Gastrocnemius medialis (tissue), 4 donors: ENCODE data around the gene UROC1. TPM values are rescaled to one million over a fixed set of nuclear protein-coding genes. Genes with fewer than 3 reads are reported as not detected.

ENCODE experiments used
- ATAC-seq, 2 donors: fragments of 150-250 bp; one replicate each; pipeline ENCODE4 v1.9.1; 2016
- DNase-seq, 2 donors: peaks; one replicate each; pipeline ENCODE4 v3.0.0-alpha.2; 2019
- H3K27ac ChIP-seq, 4 donors: fragments of 200-600 bp; sonication (generic); 1 replicate in 1 of 4; 2 replicates in 3 of 4; pipeline ENCODE4 v1.5.1; 2016 to 2018; ENCODE audit warnings: mild to moderate bottlenecking in 2 of 4, moderate library complexity in 1 of 4
- H3K27me3 ChIP-seq, 3 donors: fragments of 200-600 bp; sonication (generic) in 2 of 3; 1 replicate in 1 of 3; 2 replicates in 2 of 3; pipeline versions ENCODE4 v1.5.1 to v1.6.0; 2016 to 2019; ENCODE audit warnings: mild to moderate bottlenecking in 1 of 3, moderate library complexity in 1 of 3
- H3K36me3 ChIP-seq, 2 donors: fragments of 200-600 bp; sonication (generic) in 1 of 2; one replicate each; pipeline ENCODE4 v1.5.1; 2017 to 2018
- H3K4me1 ChIP-seq, 2 donors: fragments of 200-600 bp; sonication (generic) in 1 of 2; one replicate each; pipeline ENCODE4 v1.5.1; 2016 to 2017; ENCODE audit warnings: mild to moderate bottlenecking in 2 of 2
- H3K4me3 ChIP-seq, 4 donors: fragments of 200-600 bp; sonication (generic) in 3 of 4; 1 replicate in 1 of 4; 2 replicates in 3 of 4; pipeline ENCODE4 v1.5.1; 2016 to 2019; ENCODE audit warnings: mild to moderate bottlenecking in 2 of 4
- H3K9me3 ChIP-seq, 3 donors: fragments of 200-600 bp; sonication (generic) in 2 of 3; 1 replicate in 1 of 3; 2 replicates in 2 of 3; pipeline ENCODE4 v1.5.1; 2016 to 2019
- CTCF ChIP-seq, 5 experiments: fragments of 450-650 bp in 3 of 5; fragments of 200-600 bp in 2 of 5; sonication (generic) in 2 of 5; IDR thresholded peaks in 4 of 5; conservative IDR thresholded peaks in 1 of 5; 1 replicate in 4 of 5; 2 replicates in 1 of 5; pipeline ENCODE4 v1.5.1; 2016 to 2019; ENCODE audit warnings: antibody characterized with exemption in 5 of 5, mild to moderate bottlenecking in 3 of 5, moderate library complexity in 3 of 5
- POLR2A ChIP-seq, 2 donors: fragments of 450-650 bp; IDR thresholded peaks; one replicate each; pipeline ENCODE4 v1.6.1; 2017; ENCODE audit warnings: antibody characterized with exemption in 2 of 2, mild to moderate bottlenecking in 2 of 2, moderate library complexity in 2 of 2
- in situ Hi-C, 4 donors: fragments of 200-750 bp; cut with MboI; loops; one replicate each; pipeline versions ENCODE4 v1.15.0 to v1.8.0; 2017; ENCODE audit warnings: low sequenced_read_pairs in 4 of 4
- intact Hi-C: fragments of 100-400 bp; cut with DNase I; formaldehyde crosslinking; loops from one replicate; pipeline ENCODE4 v1.15.1; 2023; ENCODE audit warnings: low total_unique reads
- total RNA-seq, 4 donors: library from RNA; depleted of rRNA; stranded (reverse); fragments of >200 nt; gene quantifications; one replicate each; pipeline versions ENCODE4 v1.1.0 to v1.2.3, GENCODE V29; 2016

Gene UROC1
- total RNA-seq, 4 donors from 2014 or later, result 0.07 to 0.36 TPM; not detected in 2

- ATAC-seq (no peak), DNase-seq (no peak)
- in situ Hi-C loops (no loop called here), intact Hi-C loops (no loop called here)
- H3K9me3 ChIP-seq, result no peaks in the 10 kb centered on the region
- no peak overlapping the region for H3K27ac ChIP-seq
- H3K36me3 ChIP-seq, result peaks cover 0 to 42% of the 10 kb centered on the region in 2 donors
- H3K4me3 ChIP-seq, result no peak overlapping the region
- TF ChIP-seq POLR2A (IDR thresholded peaks at IDR 0.05), result no peak
- TF ChIP-seq CTCF (IDR thresholded peaks at IDR 0.05 in 4 of 5, conservative IDR thresholded peaks at IDR 0.05 in 1 of 5), result no peak
- H3K27me3 ChIP-seq, result no peaks in the 10 kb centered on the region
- H3K4me1 ChIP-seq, result peaks cover 0 to 24% of the 10 kb centered on the region in 2 donors
These were observed 78.8 kb downstream of the UROC1 start for GRCh38 chr3:126438746-126439145.

- intact Hi-C loops, result no loop called here
- peaks cover 2 to 29% of the 10 kb centered on the region in 2 donors for H3K4me1 ChIP-seq
- in situ Hi-C loops, result no loop called here
- no peak for TF ChIP-seq CTCF (IDR thresholded peaks at IDR 0.05 in 4 of 5, conservative IDR thresholded peaks at IDR 0.05 in 1 of 5)
- no peak for TF ChIP-seq POLR2A (IDR thresholded peaks at IDR 0.05)
- DNase-seq (no peak), ATAC-seq (no peak)
- peaks cover 0 to 42% of the 10 kb centered on the region in 2 donors for H3K36me3 ChIP-seq
- no peak overlapping the region for H3K4me3 ChIP-seq
- H3K27me3 ChIP-seq, result no peaks in the 10 kb centered on the region
- no peaks in the 10 kb centered on the region for H3K9me3 ChIP-seq
- H3K27ac ChIP-seq, result peak overlapping the region in 1 of 4 donors; percentile 61
These were observed 79.4 kb downstream of the UROC1 start for GRCh38 chr3:126438186-126438585.

- H3K36me3 ChIP-seq, result peaks cover 0 to 42% of the 10 kb centered on the region in 2 donors
- in situ Hi-C loops, result no loop called here
- H3K27me3 ChIP-seq, result no peaks in the 10 kb centered on the region
- H3K4me1 ChIP-seq, result peaks cover 11 to 33% of the 10 kb centered on the region in 2 donors
- no peaks in the 10 kb centered on the region for H3K9me3 ChIP-seq
- intact Hi-C loops, result no loop called here
- no peak overlapping the region for H3K4me3 ChIP-seq
- ATAC-seq, result peak; percentile 33 to 44
- peak overlapping the region in 3 of 4 donors; percentile 30 to 61 (median 57) for H3K27ac ChIP-seq
- DNase-seq, result no peak
- TF ChIP-seq CTCF (IDR thresholded peaks at IDR 0.05 in 4 of 5, conservative IDR thresholded peaks at IDR 0.05 in 1 of 5), result no peak
- no peak for TF ChIP-seq POLR2A (IDR thresholded peaks at IDR 0.05)
These were observed 80.5 kb downstream of the UROC1 start for GRCh38 chr3:126436826-126437717.

- no peak for ATAC-seq
- no peak for TF ChIP-seq POLR2A (IDR thresholded peaks at IDR 0.05)
- no peak for TF ChIP-seq CTCF (IDR thresholded peaks at IDR 0.05 in 4 of 5, conservative IDR thresholded peaks at IDR 0.05 in 1 of 5)
- Histone ChIP-seq H3K36me3 (peaks cover 0 to 36% of the 10 kb centered on the region in 2 donors), H3K4me1 (peaks cover 11 to 28% of the 10 kb centered on the region in 2 donors), H3K4me3 (no peak overlapping the region), H3K27me3 (no peaks in the 10 kb centered on the region), H3K9me3 (no peaks in the 10 kb centered on the region), H3K27ac (no peak overlapping the region)
- DNase-seq, result no peak
- intact Hi-C loops (loop anchor here (1.0 kb wide), 1 partner anchor 40 kb away; no protein-coding TSS in a partner anchor), in situ Hi-C loops (no loop called here)
These were observed 81.9 kb downstream of the UROC1 start for GRCh38 chr3:126435456-126436315.
